HG03378 (cell line): ENCODE data around the gene ADGRA1.

Experiments used
- ATAC-seq: cut with Tn5 transposase; IDR thresholded peaks from one replicate; pipeline ENCODE4 v1.9.1; 2021; ENCODE audit warnings: mild to moderate bottlenecking, moderate library complexity; ENCODE audit not compliant: unreplicated experiment

ADGRA1 gene

DNA sequence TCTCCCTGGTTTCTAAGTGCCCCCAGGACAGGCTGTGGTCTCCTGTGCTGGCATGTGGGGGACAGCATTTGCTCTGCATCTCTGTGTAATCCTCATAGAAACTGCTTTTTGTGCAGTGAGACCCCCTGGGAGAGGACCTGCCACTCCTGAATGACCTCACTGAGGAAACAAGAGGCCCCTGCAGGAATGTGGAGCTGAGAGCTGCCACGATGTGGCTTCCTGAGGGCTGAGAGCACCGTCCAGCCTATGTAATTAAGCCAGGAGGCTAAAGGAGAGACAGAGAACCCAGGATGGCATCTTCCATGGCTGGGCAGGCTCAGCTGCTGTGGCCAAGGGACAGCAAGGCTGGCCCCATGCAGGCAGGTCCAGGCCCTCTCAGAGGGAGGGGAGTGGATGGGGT is 32.3 kb upstream of the ADGRA1 start:
- ATAC-seq = no peak

DNA sequence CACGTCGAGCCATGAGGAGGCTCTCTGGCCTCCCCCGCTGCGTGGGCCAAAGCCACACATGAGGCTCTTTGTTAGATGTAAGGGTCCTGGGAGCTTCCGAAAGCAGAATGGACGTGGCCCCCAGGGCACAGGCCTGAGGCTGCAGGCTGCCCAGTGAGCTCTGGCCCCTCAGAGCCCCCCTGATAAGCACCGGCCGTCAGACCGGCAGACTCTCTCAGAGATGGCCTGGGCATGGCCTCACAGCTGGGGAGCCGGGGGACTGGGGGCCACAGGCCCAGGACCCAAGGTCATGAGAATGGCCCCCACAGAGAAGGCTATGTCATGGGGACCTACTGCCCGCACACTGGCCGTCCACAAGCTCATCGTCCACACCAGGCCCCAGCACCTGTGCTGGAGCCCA is 31.7 kb upstream of the ADGRA1 start:
- no peak for ATAC-seq

DNA sequence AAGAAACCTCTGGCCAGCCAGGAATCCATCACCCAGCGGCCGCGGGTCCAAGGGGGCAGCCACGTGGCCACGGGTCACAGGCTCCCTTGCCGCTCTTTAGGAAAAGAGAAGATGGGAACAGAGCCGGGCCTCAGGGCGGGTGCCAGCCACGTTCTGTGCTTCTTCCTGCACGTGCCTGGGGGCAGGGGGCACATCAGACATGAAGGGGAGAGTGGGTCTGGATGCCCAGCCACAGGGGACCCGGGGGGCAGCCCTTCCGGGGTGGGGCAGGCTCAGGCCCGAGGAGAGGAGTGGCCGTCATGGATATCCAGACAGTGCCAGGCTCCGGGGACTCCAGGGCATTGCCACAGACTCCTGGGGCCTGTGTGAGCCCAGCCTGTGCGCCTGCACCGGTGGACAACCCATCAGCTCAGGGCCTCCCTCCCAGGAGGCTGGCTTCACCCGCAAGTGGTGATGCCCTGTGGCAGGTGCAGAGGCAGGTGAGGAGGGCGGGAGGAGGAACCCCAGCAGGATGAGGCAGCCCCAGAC is 31.0 kb upstream of the ADGRA1 start:
- ATAC-seq = no peak

DNA sequence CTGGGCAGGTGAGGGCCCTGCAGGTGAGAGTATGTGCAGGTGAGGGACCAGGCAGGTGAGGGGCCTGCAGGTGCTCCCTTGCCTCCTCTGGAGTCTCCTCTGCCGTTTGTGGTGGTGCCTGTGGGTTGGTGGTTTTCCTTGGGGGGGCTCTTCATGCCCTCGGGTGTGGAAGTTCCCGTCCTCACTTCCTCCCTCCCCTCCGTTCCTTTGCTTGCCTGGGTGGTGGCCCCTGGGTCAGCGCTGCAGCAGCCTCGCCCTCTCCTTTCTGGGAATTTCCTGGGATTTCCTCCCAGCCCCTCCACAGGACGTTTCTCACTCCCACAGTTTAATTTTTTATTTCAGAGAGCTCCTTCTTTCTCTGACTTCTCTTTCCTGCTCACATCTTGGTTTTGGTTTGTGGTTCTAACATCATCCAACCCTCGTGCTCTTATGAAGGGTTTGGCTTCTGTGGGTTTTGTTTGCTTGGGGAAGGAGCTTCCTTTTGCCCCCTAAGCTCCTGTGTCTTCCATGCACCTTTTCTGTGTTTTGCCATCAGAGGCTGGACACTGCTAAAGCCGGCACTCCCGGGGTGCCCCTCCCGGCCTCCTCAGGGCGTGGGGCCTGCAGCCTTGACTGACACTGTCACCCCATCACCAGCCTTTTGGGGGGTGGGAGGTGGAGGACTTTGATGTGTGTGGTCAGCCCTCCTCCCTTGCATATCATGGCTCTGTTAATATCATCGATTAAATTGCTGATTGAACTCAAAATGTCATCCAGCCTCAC is 29.2 kb upstream of the ADGRA1 start:
- ATAC-seq = no peak

DNA sequence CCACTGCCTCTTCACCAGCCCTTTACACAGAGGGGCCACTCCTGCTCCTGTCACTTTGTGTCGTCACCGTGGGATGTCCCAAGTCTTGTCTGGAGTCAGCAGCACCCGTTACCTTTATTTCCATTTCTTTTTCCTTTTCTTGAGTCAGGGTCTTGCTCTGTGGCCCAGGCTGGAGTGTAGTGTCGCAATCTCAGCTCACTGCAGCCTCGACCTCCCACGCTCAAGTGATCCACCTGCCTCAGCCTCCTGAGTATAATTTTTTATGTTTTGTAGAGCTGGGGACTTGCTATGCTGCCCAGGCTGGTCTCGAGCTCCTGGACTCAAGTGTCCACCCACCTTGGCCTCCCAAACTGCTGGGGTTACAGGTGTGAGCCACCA is 28.6 kb upstream of the ADGRA1 start:
- no peak for ATAC-seq

GRCh38 chr10:133059571-133059970 is 28.2 kb upstream of the ADGRA1 start:
- no peak for ATAC-seq

GRCh38 chr10:133060022-133060421 is 27.7 kb upstream of the ADGRA1 start:
- ATAC-seq = no peak

- no peak for ATAC-seq
Measured at GRCh38 chr10:133060466-133060865, 27.3 kb upstream of the ADGRA1 start.

DNA sequence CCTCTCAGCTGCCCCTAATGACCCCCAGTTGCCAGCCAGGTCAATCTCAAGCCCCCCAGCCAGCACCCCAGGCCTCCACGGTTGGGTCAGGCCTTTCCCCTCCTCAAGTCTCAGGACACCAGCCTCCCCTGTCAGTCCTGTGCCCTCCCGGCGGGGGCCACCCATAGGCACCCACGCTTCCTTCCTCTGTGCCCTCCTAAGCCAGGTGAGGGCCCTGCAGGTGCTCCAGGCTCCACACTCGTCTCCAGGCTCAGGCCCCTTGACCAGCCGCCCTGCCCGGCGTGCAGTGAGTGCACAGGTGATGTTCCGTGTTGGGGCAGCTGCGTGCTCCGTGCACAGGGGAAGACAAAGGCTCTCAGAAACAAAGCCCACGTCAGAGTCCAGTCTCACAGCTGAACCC is 26.8 kb upstream of the ADGRA1 start:
- no peak for ATAC-seq

- ATAC-seq = no peak
Measured at GRCh38 chr10:133061296-133062038, 26.3 kb upstream of the ADGRA1 start.

GRCh38 chr10:133062085-133062484 is 25.6 kb upstream of the ADGRA1 start:
- no peak for ATAC-seq

- no peak for ATAC-seq
Measured at GRCh38 chr10:133062635-133063034, 25.1 kb upstream of the ADGRA1 start.

- no peak for ATAC-seq
Measured at GRCh38 chr10:133067149-133068105, 20.3 kb upstream of the ADGRA1 start.

DNA sequence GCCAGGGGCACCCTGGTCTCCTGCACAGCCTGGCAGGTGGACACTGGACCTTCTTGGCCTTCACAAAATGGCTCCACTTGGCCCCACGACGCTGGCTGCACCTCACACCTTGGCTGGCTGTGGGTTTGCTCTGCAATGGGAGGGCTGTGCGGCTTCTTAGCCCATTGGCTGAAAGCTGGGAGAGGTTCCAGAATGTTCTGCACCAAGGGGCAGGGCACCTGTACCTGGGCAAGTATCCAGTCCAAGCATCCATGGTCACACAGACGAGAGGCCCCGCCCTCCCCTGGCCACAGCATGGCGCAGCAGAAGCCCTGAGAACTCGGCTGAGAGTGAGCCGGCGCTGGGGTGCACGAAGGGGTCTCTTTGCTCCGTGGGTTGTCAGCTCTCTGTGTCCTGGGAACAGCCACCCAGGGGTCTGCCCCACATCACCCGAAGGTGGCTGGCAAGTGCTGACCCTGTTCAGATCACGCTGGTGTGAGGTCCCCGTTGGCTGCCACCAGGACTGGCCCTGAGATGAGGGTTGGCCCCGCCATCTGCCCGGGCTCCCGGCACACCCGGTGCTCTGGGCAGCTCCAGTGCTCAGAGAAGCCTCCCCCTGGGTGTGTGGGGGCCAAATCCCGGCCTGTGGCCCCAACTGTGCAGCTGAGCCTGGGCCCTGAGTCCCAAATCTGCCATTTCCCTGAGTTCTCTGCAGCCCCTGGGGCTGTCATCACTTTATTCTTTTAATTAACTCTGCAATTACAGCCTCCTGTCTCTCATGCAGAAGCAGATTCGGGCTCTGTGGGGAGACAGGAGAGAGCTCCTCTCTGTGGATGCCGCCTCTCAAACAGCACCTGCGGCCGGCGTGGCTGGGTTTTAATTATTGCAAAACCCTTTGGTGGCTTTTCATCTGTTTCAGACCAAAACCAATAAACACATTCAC is 19.4 kb upstream of the ADGRA1 start:
- ATAC-seq = no peak

DNA sequence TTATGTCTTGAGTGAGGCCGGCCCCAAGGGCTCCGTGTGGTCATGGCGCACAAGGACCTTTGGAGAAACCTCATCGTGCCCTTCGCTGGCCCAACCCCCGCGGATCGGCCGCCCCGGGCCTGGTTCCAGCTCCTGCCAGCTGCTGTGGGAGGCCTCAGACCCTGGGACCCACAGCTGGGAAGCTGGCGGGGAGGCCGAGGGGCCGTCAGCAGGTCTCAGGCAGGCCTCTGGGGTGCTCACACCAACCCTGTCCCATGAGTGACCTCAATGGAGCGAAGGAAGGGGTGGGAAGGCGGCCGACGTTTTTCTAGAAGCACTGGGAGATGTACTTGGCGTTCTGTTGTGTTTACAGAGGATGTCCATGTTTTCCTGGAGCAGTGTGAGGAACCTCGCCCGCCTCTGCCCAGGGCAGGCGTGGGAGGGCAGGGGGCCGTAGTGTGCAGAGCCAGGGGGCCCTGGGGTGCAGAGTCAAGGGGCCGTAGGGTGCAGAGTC is 18.6 kb upstream of the ADGRA1 start:
- no peak for ATAC-seq

DNA sequence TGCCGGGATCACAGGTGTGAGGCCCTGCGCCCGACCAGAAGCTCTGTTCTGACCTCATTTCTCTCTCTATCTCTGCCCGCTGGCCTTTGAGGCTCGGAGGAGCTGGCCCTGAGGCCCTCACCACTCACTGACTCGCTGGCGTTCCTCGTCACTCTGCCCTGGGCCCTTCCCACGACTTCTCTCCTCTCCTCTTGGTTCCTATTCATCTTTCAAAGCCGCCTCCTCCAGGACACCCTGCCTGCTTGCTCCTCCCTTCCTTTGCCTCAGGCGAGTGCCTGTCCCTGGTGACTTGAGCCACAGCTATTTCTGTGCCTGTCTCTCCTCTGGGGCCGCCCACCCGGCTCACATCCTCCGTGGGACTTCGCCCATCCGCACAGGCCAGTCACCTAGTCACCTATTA is 17.3 kb upstream of the ADGRA1 start:
- ATAC-seq = no peak

- ATAC-seq = no peak
Measured at GRCh38 chr10:133070810-133071209, 16.9 kb upstream of the ADGRA1 start.

GRCh38 chr10:133071733-133072132 is 16.0 kb upstream of the ADGRA1 start:
- ATAC-seq = no peak

GRCh38 chr10:133072196-133072595 is 15.5 kb upstream of the ADGRA1 start:
- no peak for ATAC-seq
